GM21717 (cell line): ENCODE data around the gene LNX1.

Source experiments
- ATAC-seq: cut with Tn5 transposase; IDR thresholded peaks from one replicate; pipeline ENCODE4 v1.9.1; 2021; ENCODE audit warnings: mild to moderate bottlenecking, moderate library complexity; ENCODE audit not compliant: unreplicated experiment

Gene LNX1

DNA sequence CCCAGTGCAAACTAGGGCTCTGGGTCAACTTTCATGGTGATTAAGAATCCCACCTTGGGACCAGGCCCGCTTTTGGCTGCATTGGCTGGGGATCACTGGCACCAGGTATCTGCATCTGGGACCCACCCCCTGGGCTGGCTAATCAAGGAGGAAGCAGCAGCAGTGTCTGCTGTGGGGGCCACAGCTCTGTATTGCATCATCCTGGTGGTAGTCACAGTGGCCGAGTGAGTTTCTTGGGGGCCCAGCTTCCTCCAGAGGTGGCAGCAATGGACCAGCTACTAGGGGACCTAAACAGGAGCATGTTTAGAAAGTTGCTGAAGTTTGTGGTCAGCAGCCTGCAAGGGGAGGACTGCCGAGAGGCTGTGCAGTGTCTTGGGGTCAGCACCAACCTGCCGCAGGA, 15.7 kb downstream of the LNX1 start:
- ATAC-seq: no peak

DNA sequence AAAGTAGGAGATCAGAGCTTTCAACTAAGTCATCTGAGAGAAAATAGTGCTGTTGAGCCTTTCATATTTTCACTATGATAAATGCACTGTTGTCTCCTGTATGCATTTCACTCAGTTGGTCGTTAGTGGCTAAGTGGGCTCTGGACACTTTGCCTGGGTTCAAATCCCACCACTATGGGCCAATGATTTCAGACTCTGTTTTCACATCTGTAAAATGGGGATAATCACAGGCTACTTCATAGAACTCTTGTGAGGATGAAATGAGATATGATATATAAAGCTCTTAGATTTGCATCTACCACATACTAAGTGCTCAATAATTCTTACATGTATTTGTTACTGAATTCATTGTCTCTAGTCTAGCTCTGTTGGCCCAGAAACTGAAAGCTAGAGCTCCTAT, 16.8 kb downstream of the LNX1 start:
- no peak for ATAC-seq

DNA sequence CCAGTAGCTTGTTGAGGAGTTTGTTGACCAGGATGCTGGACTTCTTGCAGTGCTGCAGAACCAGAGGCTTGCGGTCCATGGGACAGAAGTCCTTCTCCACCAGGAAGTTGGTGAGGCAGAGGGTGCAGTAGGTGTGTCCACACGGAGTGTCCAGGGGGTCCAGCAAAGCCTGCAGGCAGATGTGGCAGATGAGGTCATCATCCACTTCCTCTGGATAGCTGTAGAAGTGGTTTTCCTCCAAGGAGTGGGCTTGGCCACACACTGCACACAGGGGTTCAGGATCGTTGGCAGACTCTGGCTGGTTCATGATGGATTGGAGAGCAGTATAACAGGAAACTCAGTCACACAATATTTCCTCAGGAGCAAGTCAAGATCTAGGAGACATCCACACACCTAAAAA, 17.6 kb downstream of the LNX1 start:
- ATAC-seq: no peak

DNA sequence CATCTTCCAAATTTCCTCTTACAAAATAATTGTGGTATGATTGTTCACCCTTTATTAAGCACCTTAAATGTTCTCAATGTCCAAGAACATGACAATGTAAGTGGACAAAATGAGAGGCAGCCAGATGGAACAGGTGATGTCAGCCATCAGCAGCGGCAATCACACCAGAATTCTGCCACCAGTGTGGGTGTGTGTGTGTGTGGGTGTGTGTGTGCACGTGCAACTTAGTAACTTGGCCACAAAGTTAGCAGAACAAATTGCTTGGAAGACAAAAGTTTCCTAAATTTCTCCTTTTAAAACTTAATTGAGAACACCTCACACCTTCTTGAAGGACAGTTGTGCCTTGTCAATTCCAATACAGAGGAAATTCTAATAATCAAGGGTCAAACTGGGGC, 18.7 kb downstream of the LNX1 start:
- no peak for ATAC-seq

DNA sequence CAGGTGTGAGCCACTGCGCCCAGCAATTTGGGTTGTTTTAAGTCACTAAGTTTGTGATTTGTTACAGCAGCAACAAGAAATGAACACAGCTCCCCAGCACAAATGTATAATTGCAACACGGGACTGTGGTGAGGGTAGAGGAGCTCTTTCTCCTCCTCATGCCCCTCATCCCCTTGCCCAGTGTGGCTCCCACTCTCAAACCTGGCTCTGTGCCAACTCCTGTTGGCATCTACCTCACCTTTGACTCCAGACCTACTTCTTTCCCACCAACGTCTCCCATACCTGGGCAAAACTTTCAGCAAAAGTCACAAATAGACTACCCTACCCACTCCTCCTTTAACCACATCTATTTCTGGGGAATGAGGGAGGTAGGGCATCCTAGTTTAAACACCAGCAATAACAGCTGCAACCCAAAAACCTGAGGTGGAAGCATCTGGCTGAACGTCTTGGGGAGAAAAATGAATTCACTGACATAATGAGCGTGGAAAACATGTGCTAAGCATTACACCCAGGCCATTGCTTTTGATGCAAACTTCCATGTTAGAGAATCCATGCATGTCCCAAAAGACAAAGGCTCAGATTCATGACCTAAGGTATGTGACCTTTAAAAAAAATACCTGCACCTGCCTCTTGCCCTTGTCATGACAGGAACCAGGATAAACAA, 19.2 kb downstream of the LNX1 start:
- ATAC-seq: no peak

DNA sequence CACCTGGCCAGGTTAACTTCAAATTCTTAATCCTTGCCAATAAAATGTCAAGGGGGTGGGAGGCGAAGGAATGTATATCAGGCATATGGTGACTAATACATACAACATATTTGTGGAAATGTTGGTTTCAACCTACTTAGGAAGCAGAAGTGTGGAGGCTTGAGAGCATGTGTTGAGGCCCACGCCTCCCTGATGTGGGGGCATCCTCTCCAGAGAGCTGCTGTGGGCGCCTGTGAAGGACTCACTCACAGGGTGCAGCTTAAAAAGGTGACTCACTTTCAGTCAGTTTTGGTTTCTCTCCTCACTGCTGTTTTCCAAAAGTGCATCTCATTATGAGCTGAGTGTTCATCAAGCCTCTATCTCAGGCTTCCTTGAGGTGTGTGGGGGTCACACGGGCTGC, 27.5 kb downstream of the LNX1 start:
- peak; percentile 78 for ATAC-seq

DNA sequence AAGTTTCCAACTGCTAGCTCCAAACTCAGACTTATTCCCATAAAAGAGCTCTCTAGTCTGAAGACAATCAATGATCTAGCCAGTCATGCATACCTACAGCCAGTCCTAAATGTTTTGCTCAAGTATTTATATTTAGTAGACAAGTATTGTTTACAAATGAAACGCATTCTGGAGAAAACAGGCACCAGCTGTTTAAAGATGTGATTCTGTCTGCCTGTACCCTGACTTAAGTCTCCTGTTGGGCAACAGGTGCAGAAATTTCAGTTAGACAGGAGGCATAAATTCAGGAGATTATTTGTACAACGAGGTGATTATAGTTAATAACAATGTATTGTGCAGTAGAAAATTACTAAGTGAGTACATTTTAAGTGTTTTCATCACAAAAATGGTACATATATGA, 28.9 kb downstream of the LNX1 start:
- no peak for ATAC-seq

DNA sequence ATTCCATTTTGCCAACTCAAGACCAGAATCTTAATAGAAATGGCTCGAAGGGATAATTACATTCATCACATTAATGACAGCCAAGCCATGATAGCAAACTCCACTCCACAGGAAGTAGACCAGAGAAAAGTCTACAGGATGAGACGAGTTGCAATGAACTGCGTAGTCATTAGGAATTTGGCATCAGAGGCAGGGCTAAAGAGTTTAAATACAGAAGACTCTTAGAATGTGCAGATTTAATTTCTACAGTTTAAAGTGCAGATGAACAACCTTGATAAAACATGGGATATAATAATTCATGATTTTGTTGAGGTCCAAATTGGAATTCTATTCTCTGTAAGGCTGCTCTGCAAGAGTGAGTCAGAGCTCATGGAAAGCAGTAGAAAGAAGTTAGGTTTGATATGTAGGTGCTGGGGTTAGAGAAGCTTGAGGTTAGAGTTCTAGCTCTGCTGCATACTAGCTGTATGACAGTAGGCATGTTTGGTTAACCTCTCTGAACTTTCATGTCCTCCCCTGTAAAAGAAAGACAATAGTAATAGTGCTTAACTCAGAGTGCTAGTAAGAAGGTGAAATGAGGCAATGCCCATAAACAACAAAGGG, 32.2 kb downstream of the LNX1 start:
- no peak for ATAC-seq

DNA sequence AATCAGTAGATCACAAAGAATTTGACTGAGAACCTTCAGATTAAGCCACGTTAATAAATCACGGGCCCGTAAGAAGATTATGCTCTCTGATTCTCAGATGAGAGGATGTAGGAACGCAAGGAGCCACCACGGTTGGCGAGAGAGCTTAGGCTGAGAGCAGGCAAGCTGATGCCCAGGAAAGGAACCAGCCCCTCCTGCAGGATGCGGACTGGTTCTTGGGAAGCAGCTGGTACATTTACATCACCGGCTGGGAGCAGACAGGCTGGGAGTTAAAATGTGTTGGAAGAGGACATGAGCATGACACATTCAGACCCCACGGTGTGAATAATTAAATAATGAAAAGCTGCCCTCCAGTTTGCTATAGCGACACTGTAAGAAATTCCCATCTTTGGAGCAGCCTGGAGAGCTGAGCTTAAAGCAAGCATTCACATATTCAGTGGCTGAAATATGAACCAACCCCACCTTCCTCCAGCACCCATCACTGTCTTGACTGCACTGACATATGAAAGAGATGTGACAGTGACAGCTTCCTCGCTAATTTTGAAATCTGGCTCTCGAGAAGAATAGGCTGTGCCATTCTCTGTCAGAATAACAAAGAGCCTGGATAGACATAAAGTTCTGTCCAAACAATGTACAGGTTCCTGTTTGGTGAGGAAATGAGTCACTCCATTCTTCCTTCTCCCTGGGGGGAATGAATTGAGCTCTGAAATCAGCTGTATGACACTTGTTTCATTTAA, 33.1 kb downstream of the LNX1 start:
- ATAC-seq: no peak

DNA sequence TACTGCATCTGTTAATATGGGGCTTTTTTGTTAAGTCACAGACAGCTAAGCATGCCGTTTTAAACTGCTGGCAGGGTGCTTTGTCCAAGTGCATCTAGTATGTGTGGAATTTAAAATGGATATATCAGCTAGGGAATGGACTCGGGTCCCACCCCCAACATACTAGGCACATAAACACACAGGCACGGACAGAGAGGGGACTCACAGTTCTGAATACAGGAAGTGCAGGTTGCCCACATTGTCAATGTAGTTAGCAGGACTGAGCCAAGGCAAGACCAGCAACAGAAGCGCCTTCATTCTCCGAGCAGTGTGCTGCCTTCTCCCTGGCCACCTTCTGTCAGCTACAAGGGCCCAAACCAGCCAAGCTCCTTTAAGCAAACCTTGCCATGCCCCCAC, 33.6 kb downstream of the LNX1 start:
- no peak for ATAC-seq

DNA sequence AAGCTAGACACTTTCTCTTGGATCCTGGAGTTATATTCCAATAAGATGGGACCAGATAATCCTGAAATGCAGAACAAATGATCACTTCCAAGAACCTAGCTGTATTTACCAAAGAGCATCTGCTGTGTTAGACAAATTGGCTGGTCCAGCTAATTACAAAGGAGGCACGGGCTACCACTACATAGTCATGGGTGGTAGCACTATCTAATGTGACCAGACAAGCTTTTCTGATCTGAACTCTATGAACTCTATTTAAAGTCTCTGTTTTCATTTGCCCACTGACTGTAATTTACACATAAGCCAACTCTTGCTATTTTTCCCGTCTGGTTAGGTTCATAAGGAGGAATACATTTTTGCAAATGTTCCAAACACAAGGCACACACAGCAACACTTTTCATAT, 34.6 kb downstream of the LNX1 start:
- no peak for ATAC-seq

DNA sequence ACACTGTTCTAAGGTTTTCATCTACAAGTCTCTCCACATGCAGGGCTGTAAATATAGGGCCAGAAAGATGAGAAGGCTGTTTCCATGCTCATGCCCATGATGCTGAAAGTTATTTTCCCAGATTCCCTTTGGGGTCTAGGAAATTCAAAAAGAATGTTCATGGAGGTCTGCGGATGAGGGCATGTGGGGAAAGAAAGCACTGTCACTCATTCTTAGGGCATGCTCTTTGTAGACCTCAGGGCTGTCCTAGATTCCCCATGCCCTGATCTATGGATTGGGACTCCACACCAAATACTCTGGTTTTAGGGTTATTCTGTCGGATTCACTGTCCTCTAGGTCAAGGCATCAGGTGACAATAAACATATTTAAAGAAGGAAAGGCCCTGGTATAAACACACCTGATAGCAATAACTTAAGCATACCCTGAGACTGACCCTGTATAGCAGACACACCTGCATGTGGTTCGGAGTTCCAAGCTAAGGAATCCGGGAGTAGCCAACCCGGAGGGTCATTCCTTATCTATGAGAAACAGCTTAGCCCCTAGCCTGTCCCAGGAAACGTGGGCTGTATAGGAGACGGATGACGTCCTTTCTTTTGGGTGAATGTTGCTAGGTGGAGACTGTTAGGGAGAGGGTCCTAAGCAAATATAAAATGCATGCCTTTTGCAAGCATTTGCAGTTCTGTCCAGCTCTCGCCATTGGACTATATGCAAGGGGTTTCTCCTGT, 37.6 kb downstream of the LNX1 start:
- ATAC-seq: no peak

DNA sequence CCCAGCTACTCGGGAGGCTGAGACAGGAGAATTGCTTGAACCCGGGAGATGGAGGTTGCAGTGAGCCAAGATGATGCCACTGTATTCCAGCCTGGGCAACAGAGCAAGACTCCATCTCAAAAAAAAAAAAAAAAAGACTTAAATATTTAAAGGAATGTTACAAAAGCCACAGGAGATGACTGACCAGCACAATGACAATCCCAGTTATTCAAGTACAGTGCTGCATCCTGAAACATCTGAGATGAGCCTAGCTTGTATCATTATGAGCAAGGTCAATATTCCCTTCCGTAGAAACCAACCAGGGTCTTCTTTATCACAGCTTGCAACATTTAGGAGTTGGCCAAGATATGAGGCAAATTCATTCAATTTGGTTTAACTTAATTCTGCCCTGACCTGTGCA, 38.6 kb downstream of the LNX1 start:
- no peak for ATAC-seq

DNA sequence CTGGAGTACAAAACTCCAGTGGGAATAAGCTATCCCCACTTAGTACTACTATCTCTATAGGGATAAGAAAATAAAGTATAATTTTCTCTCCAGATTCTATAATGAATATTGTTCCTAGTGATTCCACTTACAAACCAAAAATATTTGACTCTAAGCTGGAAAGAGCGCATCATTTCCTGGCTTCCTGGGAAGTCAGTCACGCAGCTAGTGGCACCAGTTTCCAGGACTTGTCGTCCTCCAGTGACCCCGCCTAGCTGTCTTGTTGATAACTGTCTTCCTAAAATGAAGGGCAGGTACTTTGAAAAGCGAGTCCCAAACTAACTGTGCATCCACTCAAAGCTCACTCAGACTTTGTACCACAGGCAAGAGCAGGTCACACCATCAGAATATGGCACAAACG, 39.3 kb downstream of the LNX1 start:
- ATAC-seq: no peak

DNA sequence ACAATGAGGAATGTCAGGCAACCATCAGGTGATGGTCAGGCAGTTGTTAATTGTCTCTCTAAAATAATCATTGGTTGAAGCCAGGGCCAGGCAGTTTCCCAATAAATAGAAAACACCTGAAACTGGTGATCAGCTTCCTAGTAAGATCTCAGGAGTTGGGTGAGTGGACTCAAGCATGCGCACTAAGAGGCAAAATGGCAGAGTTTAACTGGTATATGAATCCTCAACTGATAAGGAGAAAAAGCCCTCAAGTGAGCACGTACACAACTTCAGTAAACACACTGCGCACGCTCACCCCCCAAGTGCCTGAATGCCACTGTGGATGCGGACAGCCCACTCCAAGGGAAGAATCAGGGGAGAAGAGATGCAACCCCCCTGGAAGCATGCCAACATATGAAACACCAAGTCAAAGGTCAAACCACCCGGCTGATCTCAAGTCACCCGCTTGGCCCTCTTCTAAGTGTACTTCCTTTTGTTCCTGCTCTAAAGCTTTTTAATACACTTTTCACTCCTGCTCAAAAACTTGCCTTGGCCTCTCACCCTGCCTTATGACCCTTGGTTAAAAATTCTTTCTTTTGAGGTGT, 39.9 kb downstream of the LNX1 start:
- ATAC-seq: no peak

DNA sequence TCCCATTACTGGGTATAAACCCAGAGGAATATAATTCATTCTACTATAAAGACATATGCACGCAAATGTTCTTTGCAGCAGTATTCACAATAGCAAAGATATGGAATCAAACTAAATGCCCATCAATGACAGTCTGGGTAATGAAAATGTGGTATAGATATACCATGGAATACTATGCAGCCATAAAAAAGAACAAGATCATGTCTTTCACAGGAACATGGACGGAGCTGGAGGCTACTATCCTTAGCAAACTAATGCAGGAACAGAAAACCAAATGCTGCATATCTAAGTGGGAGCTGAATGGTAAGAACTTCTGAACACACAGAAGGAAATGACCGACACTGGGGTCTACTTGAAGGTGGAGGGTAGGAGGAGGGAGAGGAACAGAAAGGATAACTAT, 42.6 kb downstream of the LNX1 start:
- no peak for ATAC-seq

DNA sequence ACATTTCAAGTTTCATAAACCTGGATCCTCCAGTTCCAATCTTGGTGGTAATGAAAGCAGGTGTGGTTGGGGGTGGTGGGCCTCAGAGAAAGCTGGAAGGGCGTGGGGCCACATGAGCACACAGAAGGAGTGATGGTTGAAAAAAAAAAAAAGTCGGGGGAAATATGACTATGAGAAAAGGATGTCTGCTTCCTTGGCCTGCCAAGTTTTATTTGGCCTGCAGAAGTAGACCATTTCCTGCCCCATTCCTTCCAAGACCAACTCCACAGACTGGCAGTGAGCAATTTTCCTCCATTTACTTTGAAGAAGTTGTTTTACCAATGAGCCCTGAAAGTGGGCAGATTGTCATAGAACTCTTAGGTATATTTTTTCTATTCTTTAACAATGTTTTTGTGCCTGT, 43.3 kb downstream of the LNX1 start:
- no peak for ATAC-seq

DNA sequence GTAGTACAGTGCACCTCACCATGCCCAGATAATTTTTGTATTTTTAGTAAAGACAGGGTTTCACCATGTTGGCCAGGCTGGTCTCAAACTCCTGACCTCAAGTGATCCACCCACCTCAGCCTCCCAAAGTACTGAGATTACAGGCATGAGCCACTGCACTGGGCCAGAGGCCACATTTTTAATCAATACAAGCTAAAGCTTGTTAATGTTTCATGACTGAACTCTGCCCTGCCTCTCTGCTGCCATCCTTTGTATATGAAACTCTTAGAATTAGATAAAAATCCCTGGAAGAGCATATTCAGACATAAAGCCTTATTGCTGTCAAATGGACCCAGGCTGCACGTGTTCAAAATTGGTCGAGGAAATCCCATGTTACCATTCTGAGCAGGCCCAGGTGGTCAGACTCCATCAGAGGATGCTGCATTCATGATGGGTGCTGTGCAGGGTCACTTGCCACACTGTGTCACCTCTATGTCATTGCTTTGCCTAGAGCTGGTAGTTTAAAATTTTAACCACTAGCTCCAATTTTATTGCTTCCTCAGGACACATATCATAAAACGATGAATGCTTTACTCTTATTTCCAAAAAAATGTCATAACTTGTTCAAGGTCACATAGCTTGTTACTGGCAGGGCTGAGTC, 45.2 kb downstream of the LNX1 start:
- ATAC-seq: no peak

DNA sequence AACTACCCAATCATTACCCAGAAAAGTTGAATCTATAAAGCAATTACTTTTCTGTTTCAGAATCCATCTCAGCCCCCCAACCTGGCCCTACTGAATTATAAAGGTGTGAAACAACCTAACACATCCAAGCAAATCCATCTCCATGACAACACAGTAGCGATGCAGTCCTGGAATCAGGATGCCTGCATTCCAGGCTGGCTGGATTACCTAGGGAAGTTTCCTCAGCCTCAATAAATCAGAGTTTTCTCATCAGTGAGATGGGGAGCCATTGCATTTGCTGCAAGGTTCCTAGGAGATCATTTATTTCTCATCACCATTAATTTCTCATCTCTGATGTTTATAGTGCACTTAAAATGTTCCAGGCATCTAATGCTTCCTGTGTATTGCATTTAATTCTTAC, 46.0 kb downstream of the LNX1 start:
- ATAC-seq: no peak

DNA sequence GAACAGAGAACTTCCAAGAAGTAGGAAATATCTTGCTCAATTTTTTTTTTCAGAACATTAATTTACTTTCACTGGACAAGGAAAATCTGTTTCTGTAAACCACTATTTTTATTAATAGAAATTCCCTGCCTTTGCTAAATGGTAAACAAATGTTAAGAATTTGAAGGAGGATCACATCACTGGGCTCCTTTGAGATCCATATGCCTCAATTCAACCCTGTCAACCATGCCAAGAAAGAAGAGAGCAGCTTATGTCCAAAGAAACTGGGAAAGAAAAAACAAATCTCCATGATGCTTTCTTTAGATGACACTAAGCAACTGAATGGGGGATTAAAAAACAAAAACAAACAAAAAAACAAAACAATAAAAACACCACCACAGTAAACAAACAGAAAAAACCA, 47.7 kb downstream of the LNX1 start:
- ATAC-seq: no peak

DNA sequence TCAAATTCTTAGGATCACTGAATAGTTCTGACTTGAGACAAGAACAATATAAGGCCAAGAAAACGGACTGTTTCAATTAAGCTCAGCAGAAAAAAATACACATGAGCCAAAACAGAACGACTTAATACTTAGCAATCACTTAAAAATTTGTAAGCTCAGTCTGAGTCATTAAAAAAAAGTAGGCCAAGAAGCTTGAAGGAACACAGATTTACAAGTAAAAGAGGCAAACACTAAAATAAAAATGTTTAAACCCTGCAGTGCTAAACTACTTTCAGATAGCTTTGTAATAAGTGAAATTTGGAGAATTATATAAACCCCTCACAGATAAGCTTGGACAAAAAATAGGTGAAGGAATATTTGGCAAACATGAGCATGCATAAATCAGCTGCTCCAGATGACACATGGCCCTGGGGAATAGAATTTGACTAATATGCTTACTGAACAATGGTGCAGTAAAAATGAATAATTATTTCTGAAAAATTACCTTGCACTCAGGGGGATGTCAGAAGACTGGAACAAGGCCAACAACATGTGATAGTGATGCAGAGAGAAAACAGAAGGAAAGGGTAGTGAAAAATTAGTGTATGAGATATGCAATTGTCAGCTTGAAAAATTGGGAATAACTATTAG, 49.6 kb downstream of the LNX1 start:
- no peak for ATAC-seq
